ENCODE data around the gene NCBP1.

GRCh38 chr9:97635026-97635425 is 1.4 kb downstream of the NCBP1 start:
- TF ChIP-seq CTCF (IDR thresholded peaks at IDR 0.05; ENCODE audit: low read depth, low read length, poor library complexity, severe bottlenecking): no peak
- TF ChIP-seq EZH2phosphoT487 (IDR thresholded peaks at IDR 0.05; ENCODE audit: borderline replicate concordance, low read length): no peak

Measured in DOHH2 (cell line).